Activated naive CD4-positive, alpha-beta T cell treated with anti-CD3 and anti-CD28 coated beads, Interleukin-2, amount 10 ng/mL, durations not matched to agents 7 days and 5 days (primary cell): ENCODE data around the gene FARP2.
A peak's percentile ranks its signal among the peaks of the same experiment; 100 is the strongest.

Source experiments
- CTCF ChIA-PET: fragments of 350-600 bp; sonication (Branson Sonifier 250); formaldehyde crosslinking; loops from one replicate; lab custom pipeline; 2021; ENCODE audit warnings: antibody characterized with exemption; lab: Charles Lee
- DNase-seq: peaks from one replicate; pipeline ENCODE4 v3.0.0-alpha.2; 2020
- H3K27ac Mint-ChIP-seq: one replicate; pipeline ENCODE4 v1.8.0; 2021; ENCODE audit warnings: mild to moderate bottlenecking, moderate library complexity, mixed read lengths
- H3K27me3 Mint-ChIP-seq: one replicate; pipeline ENCODE4 v1.8.0; 2021; ENCODE audit warnings: mild to moderate bottlenecking, mixed read lengths
- H3K36me3 Mint-ChIP-seq: one replicate; pipeline ENCODE4 v1.8.0; 2021; ENCODE audit warnings: mixed read lengths
- H3K4me1 Mint-ChIP-seq: one replicate; pipeline ENCODE4 v1.8.0; 2021; ENCODE audit warnings: mixed read lengths
- H3K4me3 Mint-ChIP-seq: one replicate; pipeline ENCODE4 v1.8.0; 2021; ENCODE audit warnings: mild to moderate bottlenecking, moderate library complexity, mixed read lengths
- H3K9me3 Mint-ChIP-seq: one replicate; pipeline ENCODE4 v1.8.0; 2021; ENCODE audit warnings: mixed read lengths

The FARP2 gene

GRCh38 chr2:241540401-241540770 is 184.3 kb downstream of the FARP2 start:
- Mint-ChIP-seq H3K4me3 (no peak overlapping the region), H3K27ac (no peak overlapping the region), H3K27me3 (peaks cover 56% of the 10 kb centered on the region), H3K4me1 (peaks cover 3% of the 10 kb centered on the region), H3K9me3 (no peaks in the 10 kb centered on the region), H3K36me3 (no peaks in the 10 kb centered on the region)
- DNase-seq, result no peak
- CTCF ChIA-PET, result interaction anchor here (0.5 kb wide), 1 partner anchor 327 kb away, joined by 4 read pairs; no protein-coding TSS in a partner anchor

- Mint-ChIP-seq H3K27ac (no peak overlapping the region), H3K4me1 (peaks cover 3% of the 10 kb centered on the region), H3K27me3 (peaks cover 52% of the 10 kb centered on the region), H3K4me3 (no peak overlapping the region), H3K9me3 (no peaks in the 10 kb centered on the region), H3K36me3 (no peaks in the 10 kb centered on the region)
- peak; percentile 72 for DNase-seq
- CTCF ChIA-PET, result no interaction called here
Observed at GRCh38 chr2:241540771-241541561, 184.9 kb downstream of the FARP2 start.

GRCh38 chr2:241541564-241542277 is 185.6 kb downstream of the FARP2 start:
- no peaks in the 10 kb centered on the region for H3K36me3 Mint-ChIP-seq
- no peak overlapping the region for H3K27ac Mint-ChIP-seq
- H3K27me3 Mint-ChIP-seq, result peaks cover 49% of the 10 kb centered on the region
- peaks cover 3% of the 10 kb centered on the region for H3K4me1 Mint-ChIP-seq
- no peaks in the 10 kb centered on the region for H3K9me3 Mint-ChIP-seq
- CTCF ChIA-PET, result no interaction called here
- no peak overlapping the region for H3K4me3 Mint-ChIP-seq
- DNase-seq, result no peak

- no peak for DNase-seq
- Mint-ChIP-seq H3K4me1 (peaks cover 3% of the 10 kb centered on the region), H3K27ac (no peak overlapping the region), H3K36me3 (no peaks in the 10 kb centered on the region), H3K27me3 (peaks cover 49% of the 10 kb centered on the region), H3K9me3 (no peaks in the 10 kb centered on the region), H3K4me3 (no peak overlapping the region)
- CTCF ChIA-PET, result no interaction called here
Observed at GRCh38 chr2:241542278-241542605, 186.2 kb downstream of the FARP2 start.
